ENCODE measurements around the gene MB.
"Not testable (repeated sequence)": the region's sequence is repeated elsewhere in the genome, so short reads cannot be mapped to it uniquely, and the experiment has no call there.

The MB gene

GRCh38 chr22:35630387-35630793 lies 13.3 kb upstream of the MB start:
- TF ChIP-seq CTCF (IDR thresholded peaks at IDR 0.05; ENCODE audit: extremely low read depth, missing control alignments), result no peak
- no peak for DNase-seq (ENCODE audit: low spot score)

GRCh38 chr22:35629406-35630216 lies 12.5 kb upstream of the MB start:
- TF ChIP-seq CTCF (IDR thresholded peaks at IDR 0.05; ENCODE audit: extremely low read depth, missing control alignments), result no peak
- DNase-seq (ENCODE audit: low spot score), result peak; percentile 64

- no peak for DNase-seq (ENCODE audit: low spot score)
- TF ChIP-seq CTCF (IDR thresholded peaks at IDR 0.05; ENCODE audit: extremely low read depth, missing control alignments), result no peak
These were observed 11.6 kb upstream of the MB start for GRCh38 chr22:35628732-35629131.

GRCh38 chr22:35627267-35628041 lies 10.3 kb upstream of the MB start:
- peak; percentile 69 for DNase-seq (ENCODE audit: low spot score)
- peak; percentile 70 for TF ChIP-seq CTCF (IDR thresholded peaks at IDR 0.05; ENCODE audit: extremely low read depth, missing control alignments)

GRCh38 chr22:35625763-35626432 lies 8.8 kb upstream of the MB start:
- TF ChIP-seq CTCF (IDR thresholded peaks at IDR 0.05; ENCODE audit: extremely low read depth, missing control alignments), result no peak
- DNase-seq (ENCODE audit: low spot score), result no peak

GRCh38 chr22:35624547-35624946 lies 7.4 kb upstream of the MB start:
- TF ChIP-seq CTCF (IDR thresholded peaks at IDR 0.05; ENCODE audit: extremely low read depth, missing control alignments), result no peak
- DNase-seq (ENCODE audit: low spot score), result no peak

GRCh38 chr22:35623885-35624284 lies 6.8 kb upstream of the MB start:
- DNase-seq (ENCODE audit: low spot score), result not testable (repeated sequence)
